Sigmoid colon (tissue), 4 donors: Measurements from ENCODE around the gene VDR.

Experiments used
- CTCF ChIP-seq, 4 experiments: fragments of 450-650 bp in 3 of 4; fragments of 200-600 bp in 1 of 4; IDR thresholded peaks; one replicate each; pipeline ENCODE4 v1.5.1; 2016 to 2019; ENCODE audit warnings: antibody characterized with exemption in 4 of 4, mild to moderate bottlenecking in 3 of 4, moderate library complexity in 2 of 4
- EP300 ChIP-seq, 4 donors: sonication (generic); formaldehyde crosslinking; IDR thresholded peaks; one replicate each; pipeline ENCODE4 v1.6.1; 2017; ENCODE audit warnings: antibody characterized with exemption in 4 of 4
- POLR2A ChIP-seq, 2 donors: fragments of 450-650 bp; IDR thresholded peaks; one replicate each; pipeline ENCODE4 v1.6.1; 2016; ENCODE audit warnings: antibody characterized with exemption in 2 of 2, mild to moderate bottlenecking in 2 of 2, moderate library complexity in 2 of 2
- POLR2AphosphoS5 ChIP-seq, 4 donors: sonication (generic); formaldehyde crosslinking; IDR thresholded peaks; one replicate each; pipeline ENCODE4 v1.6.1; 2017; ENCODE audit warnings: antibody characterized with exemption in 4 of 4

- TF ChIP-seq POLR2AphosphoS5 (IDR thresholded peaks at IDR 0.05) (no peak), POLR2A (IDR thresholded peaks at IDR 0.05) (no peak), CTCF (IDR thresholded peaks at IDR 0.05) (no peak), EP300 (IDR thresholded peaks at IDR 0.05) (no peak)
Observed at GRCh38 chr12:47814539-47815170, 90.1 kb downstream of the VDR start.
